GM23338 (cell line): ENCODE results near the gene SUSD4.

Source experiments
- CREB1 ChIP-seq: fragments of 250-450 bp; sonication (Bioruptor Pico); IDR thresholded peaks from 2 replicates; pipeline ENCODE4 v1.5.0; 2020; ENCODE audit warnings: low read depth, mild to moderate bottlenecking, moderate library complexity
- EZH2 ChIP-seq: fragments of 200-600 bp; sonication (generic); IDR thresholded peaks from one replicate; pipeline ENCODE4 v1.8.0; 2017; ENCODE audit warnings: antibody characterized with exemption, mild to moderate bottlenecking, low read depth; ENCODE audit not compliant: unreplicated experiment
- EZH2phosphoT487 ChIP-seq: fragments of 200-600 bp; sonication (generic); IDR thresholded peaks from one replicate; pipeline ENCODE4 v1.8.1; 2018; ENCODE audit warnings: antibody characterized with exemption; ENCODE audit not compliant: unreplicated experiment
- JUNB ChIP-seq: IDR thresholded peaks from one replicate; pipeline ENCODE4 v1.6.1; 2016; ENCODE audit warnings: antibody characterized with exemption; ENCODE audit not compliant: unreplicated experiment
- POLR2AphosphoS5 ChIP-seq: IDR thresholded peaks from 2 replicates; pipeline ENCODE4 v1.6.1; 2016; ENCODE audit warnings: antibody characterized with exemption, low read depth
- ZNF114 ChIP-seq: fragments of 250-450 bp; sonication (Bioruptor Pico); IDR thresholded peaks from 2 replicates; pipeline ENCODE4 v1.5.0; 2020; ENCODE audit warnings: mild to moderate bottlenecking, moderate library complexity
- TF ChIP-seq, protein P1 (sequence below), 2 experiments: fragments of 200-600 bp in 1 of 2; sonication (generic) in 1 of 2; conservative IDR thresholded peaks; 2 replicates each; pipeline versions ENCODE4 v1.5.1 to v1.6.1; 2016 to 2017; ENCODE audit warnings: antibody characterized with exemption in 2 of 2, low read depth in 2 of 2, mild to moderate bottlenecking in 2 of 2, moderate library complexity in 1 of 2
- TF ChIP-seq, protein P2 (sequence below): IDR thresholded peaks from one replicate; pipeline ENCODE4 v1.6.1; 2018; ENCODE audit warnings: antibody characterized with exemption; ENCODE audit not compliant: unreplicated experiment

DNA sequence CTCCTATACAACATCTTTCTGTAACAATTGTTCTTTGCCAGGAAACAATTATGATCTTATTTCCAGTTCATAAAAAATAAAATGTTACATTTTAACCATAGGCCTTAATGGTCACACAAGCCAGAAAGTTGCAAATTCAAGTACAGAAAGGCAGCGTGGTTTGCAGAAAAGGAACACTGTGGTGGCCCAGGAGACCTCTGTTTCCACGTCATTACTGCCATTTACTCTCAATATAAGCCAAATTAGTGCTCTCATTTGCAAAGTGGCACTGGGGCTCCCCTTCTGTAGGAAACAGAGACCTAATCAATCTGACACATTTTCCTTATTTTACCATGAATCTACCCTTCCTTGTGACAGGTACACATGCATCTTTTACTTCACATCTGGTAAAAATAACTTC lies 141.6 kb downstream of the SUSD4 start:
- TF ChIP-seq, protein P1, sequence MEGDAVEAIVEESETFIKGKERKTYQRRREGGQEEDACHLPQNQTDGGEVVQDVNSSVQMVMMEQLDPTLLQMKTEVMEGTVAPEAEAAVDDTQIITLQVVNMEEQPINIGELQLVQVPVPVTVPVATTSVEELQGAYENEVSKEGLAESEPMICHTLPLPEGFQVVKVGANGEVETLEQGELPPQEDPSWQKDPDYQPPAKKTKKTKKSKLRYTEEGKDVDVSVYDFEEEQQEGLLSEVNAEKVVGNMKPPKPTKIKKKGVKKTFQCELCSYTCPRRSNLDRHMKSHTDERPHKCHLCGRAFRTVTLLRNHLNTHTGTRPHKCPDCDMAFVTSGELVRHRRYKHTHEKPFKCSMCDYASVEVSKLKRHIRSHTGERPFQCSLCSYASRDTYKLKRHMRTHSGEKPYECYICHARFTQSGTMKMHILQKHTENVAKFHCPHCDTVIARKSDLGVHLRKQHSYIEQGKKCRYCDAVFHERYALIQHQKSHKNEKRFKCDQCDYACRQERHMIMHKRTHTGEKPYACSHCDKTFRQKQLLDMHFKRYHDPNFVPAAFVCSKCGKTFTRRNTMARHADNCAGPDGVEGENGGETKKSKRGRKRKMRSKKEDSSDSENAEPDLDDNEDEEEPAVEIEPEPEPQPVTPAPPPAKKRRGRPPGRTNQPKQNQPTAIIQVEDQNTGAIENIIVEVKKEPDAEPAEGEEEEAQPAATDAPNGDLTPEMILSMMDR (conservative IDR thresholded peaks at IDR 0.05; ENCODE audit: low read depth in 2 of 2): no peak
- TF ChIP-seq, protein P2, sequence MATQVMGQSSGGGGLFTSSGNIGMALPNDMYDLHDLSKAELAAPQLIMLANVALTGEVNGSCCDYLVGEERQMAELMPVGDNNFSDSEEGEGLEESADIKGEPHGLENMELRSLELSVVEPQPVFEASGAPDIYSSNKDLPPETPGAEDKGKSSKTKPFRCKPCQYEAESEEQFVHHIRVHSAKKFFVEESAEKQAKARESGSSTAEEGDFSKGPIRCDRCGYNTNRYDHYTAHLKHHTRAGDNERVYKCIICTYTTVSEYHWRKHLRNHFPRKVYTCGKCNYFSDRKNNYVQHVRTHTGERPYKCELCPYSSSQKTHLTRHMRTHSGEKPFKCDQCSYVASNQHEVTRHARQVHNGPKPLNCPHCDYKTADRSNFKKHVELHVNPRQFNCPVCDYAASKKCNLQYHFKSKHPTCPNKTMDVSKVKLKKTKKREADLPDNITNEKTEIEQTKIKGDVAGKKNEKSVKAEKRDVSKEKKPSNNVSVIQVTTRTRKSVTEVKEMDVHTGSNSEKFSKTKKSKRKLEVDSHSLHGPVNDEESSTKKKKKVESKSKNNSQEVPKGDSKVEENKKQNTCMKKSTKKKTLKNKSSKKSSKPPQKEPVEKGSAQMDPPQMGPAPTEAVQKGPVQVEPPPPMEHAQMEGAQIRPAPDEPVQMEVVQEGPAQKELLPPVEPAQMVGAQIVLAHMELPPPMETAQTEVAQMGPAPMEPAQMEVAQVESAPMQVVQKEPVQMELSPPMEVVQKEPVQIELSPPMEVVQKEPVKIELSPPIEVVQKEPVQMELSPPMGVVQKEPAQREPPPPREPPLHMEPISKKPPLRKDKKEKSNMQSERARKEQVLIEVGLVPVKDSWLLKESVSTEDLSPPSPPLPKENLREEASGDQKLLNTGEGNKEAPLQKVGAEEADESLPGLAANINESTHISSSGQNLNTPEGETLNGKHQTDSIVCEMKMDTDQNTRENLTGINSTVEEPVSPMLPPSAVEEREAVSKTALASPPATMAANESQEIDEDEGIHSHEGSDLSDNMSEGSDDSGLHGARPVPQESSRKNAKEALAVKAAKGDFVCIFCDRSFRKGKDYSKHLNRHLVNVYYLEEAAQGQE: no peak
- no peak for TF ChIP-seq EZH2
- no peak for TF ChIP-seq JUNB
- no peak for TF ChIP-seq POLR2AphosphoS5
- TF ChIP-seq EZH2phosphoT487: no peak
- TF ChIP-seq CREB1 (CRISPR knock-in tag): no peak
- no peak for TF ChIP-seq ZNF114 (CRISPR knock-in tag)
